SK-N-SH (cell line): ENCODE measurements around the gene L3MBTL2. TPM values are rescaled to one million over a fixed set of nuclear protein-coding genes. Genes with fewer than 3 reads are reported as not detected.

Experiments used
- CTCF ChIA-PET: fragments of 300-600, 350-600 bp; formaldehyde crosslinking; extraction: SDS; loops from one replicate; lab custom pipeline; 2021; lab: Yijun Ruan, JAX
- POLR2A ChIA-PET: fragments of 350-600 bp; sonication (Branson Sonifier 250); formaldehyde crosslinking; extraction: SDS; loops from one replicate; lab custom pipeline; 2020; ENCODE audit warnings: antibody characterized with exemption, inconsistent platforms; lab: Yijun Ruan, JAX
- DNase-seq: peaks from one replicate; pipeline ENCODE4 v3.0.0; 2012
- H2AFZ ChIP-seq: fragments of 200-600 bp; sonication (generic); 2 replicates; pipeline ENCODE4 v1.8.1; 2016; ENCODE audit warnings: antibody characterized with exemption, mild to moderate bottlenecking, low read depth
- H3F3A ChIP-seq: fragments of 200-600 bp; sonication (generic); replicated peaks from 2 replicates; pipeline ENCODE3; 2016; ENCODE audit warnings: antibody characterized with exemption, mild to moderate bottlenecking; ENCODE audit not compliant: insufficient read depth
- H3K27ac ChIP-seq, 2 experiments: fragments of 200-500 bp in 1 of 2; fragments of 200-600 bp in 1 of 2; sonication (Bioruptor generic) in 1 of 2; sonication (generic), shearing (Covaris generic) in 1 of 2; 2 replicates each; pipeline versions ENCODE4 v1.5.1 to v1.6.1; 2014 to 2016; ENCODE audit warnings: low read depth in 2 of 2, inconsistent platforms in 1 of 2, low read length in 1 of 2, mild to moderate bottlenecking in 1 of 2, mixed read lengths in 1 of 2
- H3K27me3 ChIP-seq: fragments of 200-600 bp; sonication (generic), shearing (Covaris generic); 2 replicates; pipeline ENCODE4 v1.6.1; 2016; ENCODE audit warnings: mixed run types; ENCODE audit not compliant: insufficient read depth
- H3K36me3 ChIP-seq, 2 experiments: fragments of 200-500 bp in 1 of 2; fragments of 200-600 bp in 1 of 2; sonication (Bioruptor generic) in 1 of 2; sonication (generic) in 1 of 2; replicated peaks in 1 of 2; 2 replicates each; pipeline versions ENCODE3 to v1.5.1; 2014 to 2016; ENCODE audit warnings: low read length in 1 of 2, mild to moderate bottlenecking in 1 of 2; ENCODE audit not compliant: insufficient read depth in 2 of 2, control insufficient read depth in 1 of 2
- H3K4me1 ChIP-seq, 2 experiments: fragments of 200-500 bp in 1 of 2; fragments of 200-600 bp in 1 of 2; sonication (Bioruptor generic) in 1 of 2; sonication (generic), shearing (Covaris generic) in 1 of 2; 2 replicates each; pipeline versions ENCODE4 v1.5.1 to v1.6.1; 2014 to 2016; ENCODE audit warnings: low read depth in 1 of 2, low read length in 1 of 2, mixed run types in 1 of 2; ENCODE audit not compliant: insufficient read depth in 2 of 2, control insufficient read depth in 1 of 2
- H3K4me2 ChIP-seq: fragments of 200-600 bp; sonication (generic), shearing (Covaris generic); 2 replicates; pipeline ENCODE4 v1.6.1; 2017; ENCODE audit warnings: mixed run types
- H3K4me3 ChIP-seq, 2 experiments: fragments of 200-500 bp in 1 of 2; fragments of 200-600 bp in 1 of 2; sonication (Bioruptor generic) in 1 of 2; sonication (generic), shearing (Covaris generic) in 1 of 2; 2 replicates each; pipeline versions ENCODE4 v1.5.1 to v1.8.1; 2014 to 2016; ENCODE audit warnings: low read depth in 2 of 2, inconsistent platforms in 1 of 2, low read length in 1 of 2, mild to moderate bottlenecking in 1 of 2, mixed read lengths in 1 of 2, moderate library complexity in 1 of 2
- H3K79me2 ChIP-seq: fragments of 200-600 bp; sonication (generic); 2 replicates; pipeline ENCODE4 v1.8.1; 2017; ENCODE audit warnings: mild to moderate bottlenecking; ENCODE audit not compliant: insufficient read depth
- H3K9ac ChIP-seq: fragments of 200-600 bp; sonication (generic); 2 replicates; pipeline ENCODE4 v1.6.1; 2017; ENCODE audit warnings: mixed run types
- H3K9me2 ChIP-seq: fragments of 200-600 bp; sonication (generic); 2 replicates; pipeline ENCODE4 v1.6.1; 2017; ENCODE audit warnings: mixed run types
- H3K9me3 ChIP-seq: fragments of 200-600 bp; sonication (generic); 2 replicates; pipeline ENCODE4 v1.6.1; 2017; ENCODE audit warnings: mixed run types, mild to moderate bottlenecking, moderate library complexity
- H4K20me1 ChIP-seq: fragments of 200-600 bp; sonication (generic); 2 replicates; pipeline ENCODE4 v1.6.1; 2017; ENCODE audit warnings: mild to moderate bottlenecking, mixed run types; ENCODE audit not compliant: insufficient read depth
- EP300 ChIP-seq, 2 experiments: IDR thresholded peaks; 2 replicates each; pipeline versions ENCODE4 v1.4.0 to v1.6.1; 2012; ENCODE audit warnings: borderline replicate concordance in 1 of 2, low read depth in 1 of 2, low read length in 1 of 2
- EZH2phosphoT487 ChIP-seq: fragments of 200-600 bp; sonication (generic); IDR thresholded peaks from 2 replicates; pipeline ENCODE4 v1.6.1; 2017; ENCODE audit warnings: low read depth, mixed run types, mild to moderate bottlenecking, antibody characterized with exemption, moderate library complexity, borderline replicate concordance
- GABPA ChIP-seq: IDR thresholded peaks from 2 replicates; pipeline ENCODE4 v1.4.0; 2012; ENCODE audit warnings: low read depth, mild to moderate bottlenecking
- MAX ChIP-seq: IDR thresholded peaks from 2 replicates; pipeline ENCODE4 v1.4.0; 2012; ENCODE audit warnings: low read depth
- MEF2A ChIP-seq: IDR thresholded peaks from 2 replicates; pipeline ENCODE4 v1.4.0; 2012; ENCODE audit warnings: low read depth, borderline replicate concordance
- MXI1 ChIP-seq: IDR thresholded peaks from 2 replicates; pipeline ENCODE4 v1.6.1; 2012; ENCODE audit warnings: mild to moderate bottlenecking, low read depth, low read length, improper control_type of control experiment
- NRF1 ChIP-seq: IDR thresholded peaks from 2 replicates; pipeline ENCODE4 v1.6.1; 2012; ENCODE audit warnings: low read depth, mild to moderate bottlenecking, low read length
- SMC3 ChIP-seq: IDR thresholded peaks from 2 replicates; pipeline ENCODE4 v1.6.1; 2012; ENCODE audit warnings: low read depth, low read length, improper control_type of control experiment
- TAF1 ChIP-seq: IDR thresholded peaks from 2 replicates; pipeline ENCODE4 v1.6.1; 2012; ENCODE audit warnings: low read depth, mild to moderate bottlenecking, low read length, moderate library complexity, borderline replicate concordance
- USF1 ChIP-seq: IDR thresholded peaks from 2 replicates; pipeline ENCODE4 v1.4.0; 2012; ENCODE audit warnings: low read depth, borderline replicate concordance
- YY1 ChIP-seq: IDR thresholded peaks from 2 replicates; pipeline ENCODE4 v1.4.0; 2012; ENCODE audit warnings: low read depth, mild to moderate bottlenecking
- ZBTB33 ChIP-seq: IDR thresholded peaks from 2 replicates; pipeline ENCODE4 v1.4.0; 2012; ENCODE audit warnings: low read depth, borderline replicate concordance
- whole genome bisulfite sequencing: methylation state at CpG from one replicate; pipeline ENCODE4 v1.1.6; 2017; ENCODE audit warnings: low lambda C conversion rate; 5-methylcytosine and 5-hydroxymethylcytosine counted together
- polyA plus RNA-seq, 3 experiments: library from polyadenylated mRNA; depleted of rRNA; stranded (reverse); fragments of >200 nt; gene quantifications; 2 replicates each; pipeline ENCODE4 v1.2.3, GENCODE V29; 2012

L3MBTL2 gene
- polyA plus RNA-seq, 1 of the 3 experiments (the other 2 are of a cell fraction), result 13.3 TPM

GRCh38 chr22:41177040-41177621 is 28.0 kb upstream of the L3MBTL2 start (continued):
- TF ChIP-seq MAX (no peak), SMC3 (no peak), ZBTB33 (no peak), YY1 (no peak)

GRCh38 chr22:41177622-41178424 is 27.3 kb upstream of the L3MBTL2 start:
- H3K4me2 ChIP-seq, result no peak overlapping the region
- H3K4me3 ChIP-seq, result no peak overlapping the region
- no peak for TF ChIP-seq TAF1
- no peak for TF ChIP-seq GABPA
- TF ChIP-seq MXI1, result no peak
- TF ChIP-seq SMC3, result no peak
- no peak for TF ChIP-seq USF1
- TF ChIP-seq MEF2A, result no peak
- TF ChIP-seq EZH2phosphoT487, result no peak
- TF ChIP-seq EP300 (IDR thresholded peaks at IDR 0.05; ENCODE audit: borderline replicate concordance in 1 of 2, low read depth in 1 of 2, low read length in 1 of 2), result no peak
- TF ChIP-seq NRF1, result no peak
- no peak overlapping the region; a peak in 1 of 4 replicates for H3K27ac ChIP-seq
- H3K9me2 ChIP-seq, result no peaks in the 10 kb centered on the region
- no peak for DNase-seq
- H3K36me3 ChIP-seq, result peaks cover 14 to 47% of the 10 kb centered on the region in 2 experiments
- CTCF ChIA-PET, result no interaction called here
- peaks cover 0 to 7% of the 10 kb centered on the region in 2 experiments; a peak in 1 of 4 replicates for H3K4me1 ChIP-seq
- no peaks in the 10 kb centered on the region for H3K9me3 ChIP-seq
- no peak overlapping the region for H2AFZ ChIP-seq
- no peaks in the 10 kb centered on the region for H4K20me1 ChIP-seq
- POLR2A ChIA-PET, result no interaction called here
- no peaks in the 10 kb centered on the region for H3K27me3 ChIP-seq
- no CpG with 5 or more reads among the region's 9 CpGs for WGBS
- H3F3A ChIP-seq, result peaks cover 2% of the 10 kb centered on the region
- H3K79me2 ChIP-seq, result no peaks in the 10 kb centered on the region
- H3K9ac ChIP-seq, result no peak overlapping the region
